ENCODE measurements around the gene KLHDC7B.

The KLHDC7B gene

DNA sequence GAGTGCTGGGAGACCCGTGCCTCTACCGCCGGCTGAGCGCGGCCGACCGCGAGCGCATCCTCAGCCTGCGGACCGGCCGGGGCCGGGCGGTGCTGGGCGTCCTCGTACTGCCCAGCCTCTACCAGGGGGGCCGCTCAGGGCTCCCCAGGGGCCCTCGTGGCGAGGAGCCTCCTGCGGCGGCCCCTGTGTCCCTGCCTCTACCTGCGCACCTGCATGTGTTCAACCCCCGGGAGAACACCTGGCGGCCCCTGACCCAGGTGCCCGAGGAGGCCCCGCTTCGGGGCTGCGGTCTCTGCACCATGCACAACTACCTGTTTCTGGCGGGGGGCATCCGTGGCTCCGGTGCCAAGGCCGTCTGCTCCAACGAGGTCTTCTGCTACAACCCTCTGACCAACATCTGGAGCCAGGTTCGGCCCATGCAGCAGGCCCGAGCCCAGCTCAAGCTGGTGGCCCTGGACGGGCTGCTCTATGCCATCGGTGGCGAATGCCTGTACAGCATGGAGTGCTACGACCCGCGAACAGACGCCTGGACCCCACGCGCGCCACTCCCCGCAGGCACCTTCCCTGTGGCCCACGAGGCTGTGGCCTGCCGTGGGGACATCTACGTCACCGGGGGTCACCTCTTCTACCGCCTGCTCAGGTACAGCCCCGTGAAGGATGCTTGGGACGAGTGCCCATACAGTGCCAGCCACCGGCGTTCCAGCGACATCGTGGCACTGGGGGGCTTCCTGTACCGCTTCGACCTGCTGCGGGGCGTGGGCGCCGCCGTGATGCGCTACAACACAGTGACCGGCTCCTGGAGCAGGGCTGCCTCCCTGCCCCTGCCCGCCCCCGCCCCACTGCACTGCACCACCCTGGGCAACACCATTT lies 3.5 kb downstream of the KLHDC7B start:
- no peak for ATAC-seq

DNA sequence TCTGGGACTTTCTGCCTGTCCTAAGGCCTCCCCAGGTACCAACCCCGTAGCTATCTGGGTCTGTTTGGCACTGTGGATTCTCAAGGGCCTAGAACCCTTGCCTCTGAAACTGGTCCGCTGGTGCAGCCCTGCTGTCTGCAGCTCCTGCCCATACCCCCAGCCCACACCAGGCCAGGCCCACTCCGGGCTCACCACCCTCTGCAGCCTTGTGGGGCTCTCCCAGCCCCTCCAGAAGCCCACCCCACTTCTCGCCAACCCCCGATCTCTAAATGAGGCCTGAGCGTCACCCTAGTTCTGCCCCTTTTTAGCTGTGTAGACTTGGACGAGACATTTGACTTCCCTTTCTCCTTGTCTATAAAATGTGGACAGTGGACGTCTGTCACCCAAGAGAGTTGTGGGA lies 4.7 kb downstream of the KLHDC7B start:
- ATAC-seq: no peak

DNA sequence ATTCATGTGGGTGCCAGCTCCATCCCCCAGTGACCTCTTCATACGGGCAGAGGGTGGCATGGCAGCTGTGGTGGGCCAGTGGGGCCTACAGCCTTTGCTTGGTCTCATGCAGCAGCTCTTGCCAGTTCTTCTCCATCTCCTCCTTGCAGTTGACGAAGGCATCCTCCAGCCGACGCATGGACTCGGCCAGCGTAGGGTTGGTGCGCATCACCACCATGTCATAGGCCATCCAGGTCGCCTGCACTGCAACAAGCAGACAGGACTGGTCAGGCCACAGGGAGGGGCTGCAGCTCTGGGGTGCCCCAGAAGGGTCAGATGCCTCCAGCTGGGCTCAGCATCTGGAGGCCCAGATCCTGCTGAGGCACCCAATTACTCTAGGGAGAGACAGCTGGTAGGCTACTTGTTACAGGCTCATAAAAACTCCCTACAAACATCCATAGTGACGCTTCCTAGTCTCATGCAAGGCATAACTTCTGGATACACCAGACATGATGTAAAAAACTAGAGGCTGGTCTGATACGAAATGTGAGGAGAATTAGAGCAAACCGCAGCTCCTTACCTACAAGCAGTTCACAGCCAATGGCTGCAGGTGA lies 5.6 kb downstream of the KLHDC7B start:
- no peak for ATAC-seq

- ATAC-seq: no peak
Measured at GRCh38 chr22:50553310-50553709, 7.6 kb downstream of the KLHDC7B start.

DNA sequence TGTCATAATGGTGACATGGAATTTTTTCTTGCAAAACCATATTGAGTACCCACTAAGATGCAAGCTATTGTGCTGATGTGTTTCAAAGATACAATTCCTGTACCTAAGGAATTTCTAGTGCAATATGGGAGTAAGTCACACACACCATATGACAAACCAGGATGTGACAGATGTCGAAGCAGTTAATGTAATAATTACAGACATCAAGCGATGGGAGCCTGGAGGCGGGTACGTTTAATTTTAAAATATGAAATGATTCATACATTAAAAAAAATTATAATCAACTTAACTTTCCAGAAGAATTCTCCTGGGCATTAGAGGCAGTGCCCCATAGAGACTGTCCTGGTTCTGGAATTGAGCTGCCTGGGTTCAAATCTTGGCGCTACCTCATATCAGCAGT lies 11.0 kb downstream of the KLHDC7B start:
- ATAC-seq: no peak

DNA sequence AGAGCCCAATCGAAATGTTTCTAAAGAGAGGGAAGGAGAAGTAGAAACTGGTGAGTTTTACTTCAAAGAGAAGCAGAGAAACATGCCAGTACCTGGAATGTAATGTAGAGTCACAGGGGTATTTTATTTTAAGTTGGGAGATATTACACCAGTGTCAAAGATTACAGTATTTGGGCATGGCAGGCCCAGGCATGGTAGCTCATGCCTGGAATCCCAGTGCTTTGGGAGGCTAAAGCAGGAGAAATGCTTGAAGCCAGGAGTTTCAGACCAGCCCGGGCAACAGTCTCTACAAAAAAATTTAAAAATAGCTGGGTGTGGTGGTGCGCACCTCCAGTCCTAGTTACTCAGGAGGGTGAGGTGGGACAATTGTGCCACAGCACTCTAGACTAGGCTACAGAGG lies 14.3 kb downstream of the KLHDC7B start:
- no peak for ATAC-seq

GRCh38 chr22:50561401-50562358 lies 16.0 kb downstream of the KLHDC7B start:
- no peak for ATAC-seq

DNA sequence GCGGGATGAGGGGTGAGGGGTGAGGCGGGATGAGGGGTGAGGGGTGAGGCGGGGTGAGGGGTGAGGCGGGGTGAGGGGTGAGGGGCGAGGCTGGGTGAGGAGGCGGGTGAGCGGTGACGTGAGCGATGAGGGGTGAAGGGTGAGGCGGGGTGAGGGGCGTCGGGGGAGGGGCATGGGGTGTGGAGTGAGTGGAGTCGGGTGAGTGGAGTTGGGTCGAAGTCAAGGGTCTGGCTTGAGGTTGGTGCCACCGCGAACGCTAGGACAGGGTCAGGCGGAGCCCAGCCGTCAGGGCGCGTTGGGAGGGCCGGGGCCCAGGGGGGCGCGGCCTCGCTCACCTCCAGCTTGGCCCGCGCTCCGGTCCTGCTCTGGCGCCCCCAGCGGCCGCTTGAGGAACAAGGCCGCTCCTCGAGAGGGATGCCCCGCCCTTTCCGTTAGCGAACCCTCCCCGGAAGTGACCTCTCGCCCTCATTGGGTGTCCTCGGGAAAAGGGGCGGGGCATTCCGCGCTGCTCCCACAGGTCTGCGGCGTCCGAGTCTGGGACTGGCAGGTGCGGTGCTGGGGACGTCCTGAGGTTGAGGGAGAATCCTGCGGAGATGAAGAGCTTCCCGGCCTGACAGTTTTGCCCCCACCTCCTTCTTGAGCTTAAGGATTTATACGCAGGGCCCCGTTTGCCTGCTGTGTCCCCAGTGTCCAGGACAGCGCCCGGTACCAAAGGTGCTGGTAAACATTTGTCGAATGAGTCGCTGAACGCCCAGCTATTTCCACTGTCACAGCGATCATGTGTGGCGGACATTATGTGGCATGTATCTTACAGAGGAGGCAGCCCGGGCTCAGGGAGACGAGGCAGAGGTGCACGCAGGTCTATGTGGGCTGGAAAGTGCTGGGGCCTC lies 17.1 kb downstream of the KLHDC7B start, which contains the start of gene SYCE3:
SYCE3 (minus strand) TSS at position 397 of the 890 bp plus-strand sequence. CDS start 6,514 bp downstream, outside the sequence.
- peak; percentile 93 to 95 for ATAC-seq

DNA sequence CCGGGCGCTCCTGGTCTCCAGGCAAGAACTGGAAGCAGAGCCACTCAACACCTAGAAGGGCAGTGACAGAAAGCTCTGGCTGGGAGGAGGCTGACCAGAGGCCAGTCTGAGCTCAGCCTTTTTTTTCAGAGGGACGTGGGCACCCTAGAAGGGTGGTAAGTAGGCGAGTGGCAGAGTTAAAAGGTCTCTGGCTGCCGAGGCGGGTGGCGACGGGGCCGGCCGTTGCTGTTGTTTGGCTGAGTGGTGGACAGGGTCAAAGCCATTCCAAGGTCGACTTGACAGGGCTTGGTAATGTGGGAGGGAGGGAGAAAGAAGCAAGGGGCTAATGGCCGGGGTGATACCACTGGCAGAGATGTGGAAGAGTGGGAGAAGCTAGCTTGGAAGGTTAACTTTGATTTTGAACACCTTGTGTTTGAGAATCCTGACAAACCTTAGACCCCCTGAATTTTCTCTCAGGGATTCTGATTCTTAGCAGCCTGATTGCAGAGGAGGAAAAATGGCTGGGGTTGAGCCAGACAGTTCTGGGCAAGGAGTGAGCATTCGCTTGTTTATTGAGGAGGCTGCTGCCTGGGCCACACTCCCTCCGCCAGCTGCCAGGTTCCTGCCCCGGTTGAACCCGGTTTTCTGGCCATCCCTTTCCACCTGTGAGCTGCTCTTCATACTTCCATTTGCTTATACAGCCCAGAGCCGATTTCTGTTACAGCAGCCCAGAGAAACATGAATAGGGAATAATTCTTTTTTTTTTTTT lies 17.9 kb downstream of the KLHDC7B start:
- ATAC-seq: peak in 1 of 2 donors; percentile 1

- no peak for ATAC-seq
Measured at GRCh38 chr22:50564289-50564688, 18.6 kb downstream of the KLHDC7B start.

DNA sequence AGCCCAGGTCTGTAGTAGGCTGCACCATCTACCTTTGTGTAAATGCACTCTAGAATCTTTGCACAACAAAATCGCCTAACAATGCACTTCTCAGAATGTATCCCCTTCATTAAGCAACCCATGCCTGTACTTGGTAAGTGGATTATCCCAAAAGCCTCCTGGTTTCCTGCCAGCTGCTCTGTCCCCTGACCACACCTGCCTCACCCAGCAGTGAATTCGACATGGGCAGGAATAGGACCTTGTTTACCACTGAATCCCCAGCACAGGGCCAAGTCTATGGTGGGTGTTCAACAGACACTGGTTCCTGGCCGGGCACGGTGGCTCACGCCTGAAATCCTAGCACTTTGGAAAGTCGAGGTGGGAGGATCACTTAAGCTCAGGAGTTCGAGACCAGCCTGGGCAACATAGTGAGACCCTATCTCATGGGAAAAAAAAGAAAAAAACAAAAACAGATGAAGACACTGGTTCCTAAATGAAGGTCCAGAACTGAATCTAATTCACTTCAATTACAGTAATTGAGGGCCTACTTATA lies 22.1 kb downstream of the KLHDC7B start:
- no peak for ATAC-seq

GRCh38 chr22:50568626-50569025 lies 22.9 kb downstream of the KLHDC7B start:
- no peak for ATAC-seq

DNA sequence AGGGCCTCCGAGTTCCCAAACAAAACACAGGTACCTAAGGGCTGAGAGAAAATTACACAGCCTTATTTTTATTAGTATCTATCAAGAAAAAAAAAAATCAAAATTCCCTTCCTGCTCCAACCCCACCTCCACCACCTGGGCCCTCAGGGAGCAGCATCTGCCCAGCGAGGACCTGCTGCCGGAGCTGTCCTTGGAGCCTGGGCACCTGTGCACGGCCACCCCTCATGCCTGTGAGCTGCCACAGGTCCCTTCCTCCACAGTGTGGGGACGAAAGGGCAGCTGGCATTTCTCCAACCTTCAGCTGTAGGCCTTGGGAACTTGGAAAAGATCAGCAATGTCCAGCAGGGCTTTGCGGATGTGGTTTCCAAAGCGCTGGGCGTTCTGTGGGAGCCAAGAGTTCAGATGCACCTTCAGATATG lies 23.4 kb downstream of the KLHDC7B start:
- ATAC-seq: no peak

DNA sequence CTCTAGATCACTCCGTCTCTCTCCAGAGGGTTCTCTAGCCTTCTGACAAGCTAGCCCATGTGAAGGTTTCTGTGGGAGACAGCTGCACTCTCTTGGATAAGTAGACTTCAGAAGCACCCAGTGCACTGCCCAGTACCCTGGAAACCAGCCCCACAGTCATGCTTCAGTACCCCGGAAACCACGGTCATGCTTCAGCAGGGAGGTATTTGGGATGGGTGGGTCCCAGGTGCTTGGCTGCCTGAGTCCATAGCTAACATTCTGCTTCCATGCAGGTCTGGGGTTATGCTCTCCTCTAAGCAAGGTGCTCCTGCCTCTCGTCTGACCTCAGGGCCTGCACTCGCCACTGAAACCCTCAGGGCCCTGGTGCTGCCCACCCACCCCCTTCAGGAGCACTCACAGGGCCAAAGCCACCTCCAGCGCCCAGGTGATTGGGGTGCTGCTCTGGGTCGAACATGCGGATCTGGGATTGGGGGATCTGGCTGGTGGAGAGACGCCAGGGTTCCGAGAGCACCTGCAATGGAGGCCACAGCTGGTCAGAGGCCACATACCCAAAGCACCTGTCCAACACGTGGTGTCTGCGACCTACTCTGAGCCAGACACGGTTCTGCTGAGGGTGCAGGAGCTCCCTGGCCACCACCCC lies 24.3 kb downstream of the KLHDC7B start:
- no peak for ATAC-seq

- ATAC-seq: no peak
Measured at GRCh38 chr22:50570861-50571260, 25.2 kb downstream of the KLHDC7B start.

GRCh38 chr22:50571264-50572175 lies 25.8 kb downstream of the KLHDC7B start:
- no peak for ATAC-seq

- ATAC-seq: no peak
Measured at GRCh38 chr22:50572965-50573364, 27.3 kb downstream of the KLHDC7B start.

DNA sequence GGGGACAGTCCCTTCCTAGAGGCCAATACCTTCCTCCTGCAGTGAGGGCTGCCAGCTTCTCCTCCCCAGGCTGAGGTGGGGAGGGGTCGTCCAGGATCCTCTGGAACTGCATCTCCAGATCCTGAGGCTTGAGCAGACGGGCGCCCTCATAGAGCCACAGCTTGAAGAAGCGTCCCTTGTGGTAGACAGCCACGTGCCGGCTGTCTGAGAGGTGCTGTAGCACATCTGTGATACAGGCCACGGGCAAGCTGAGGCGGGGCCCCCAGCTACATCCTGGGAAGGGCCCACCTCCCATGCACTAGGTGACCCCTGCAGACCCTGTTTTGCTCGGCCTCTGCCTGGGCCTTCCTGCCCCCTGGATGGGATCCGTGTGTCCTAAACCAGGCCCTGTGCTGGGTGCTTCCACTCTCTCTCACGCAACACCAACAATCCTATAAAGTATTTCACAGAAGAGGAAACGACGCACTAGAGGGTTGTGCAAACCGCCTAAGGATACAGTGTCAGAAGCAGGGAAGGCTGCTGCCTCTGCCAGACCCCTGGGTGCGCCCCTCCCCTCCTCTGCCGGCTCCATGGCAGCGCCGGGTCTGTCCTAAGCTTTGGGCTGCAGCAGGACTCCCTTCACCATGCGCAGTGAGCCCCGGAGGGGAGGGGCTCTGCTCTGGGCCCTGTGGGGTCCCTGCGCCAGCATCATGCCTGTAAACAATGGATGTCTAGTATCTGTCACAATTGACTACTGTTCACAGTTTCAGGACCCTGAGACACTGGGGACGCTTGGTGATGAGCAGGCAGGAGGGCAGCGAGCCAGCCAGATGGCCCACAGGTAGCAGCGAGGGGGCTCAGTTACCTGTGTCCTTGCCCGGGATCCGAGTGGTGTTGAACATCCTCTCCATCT lies 28.0 kb downstream of the KLHDC7B start:
- no peak for ATAC-seq

Data from activated CD4-positive, CD25-positive, alpha-beta regulatory T cell treated with anti-CD3 and anti-CD28 coated beads, Interleukin-2, amount 50 U/mL, for 24 hours (primary cell).